CD4-positive, alpha-beta T cell (primary cell): ENCODE measurements around the gene RIPOR3. TPM values are rescaled to one million over a fixed set of nuclear protein-coding genes. Genes with fewer than 3 reads are reported as not detected.
A peak's percentile ranks its signal among the peaks of the same experiment; 100 is the strongest.

Source experiments
- ATAC-seq: fragments of 200-7000 bp; cut with Tn5 transposase; one replicate; pipeline ENCODE4 v1.10.0; 2022; ENCODE audit warnings: mild to moderate bottlenecking; ENCODE audit not compliant: poor library complexity
- CTCF ChIA-PET: fragments of 350-600 bp; sonication (Branson Sonifier 250); formaldehyde crosslinking; loops from one replicate; lab custom pipeline; 2021; ENCODE audit warnings: antibody characterized with exemption, inconsistent platforms; lab: Charles Lee
- POLR2A ChIA-PET: fragments of 350-600 bp; sonication (Branson Sonifier 250); formaldehyde crosslinking; loops from one replicate; lab custom pipeline; 2021; ENCODE audit warnings: antibody characterized with exemption, inconsistent platforms; lab: Charles Lee
- DNase-seq, 14 experiments: peaks; one replicate each; pipeline ENCODE4 v3.0.0-alpha.2; 2013 to 2020; ENCODE audit warnings: mixed read lengths in 2 of 14
- H3K27ac ChIP-seq, 2 donors: one replicate each; pipeline versions ENCODE4 v1.5.1 to v1.7.0; 2013; ENCODE audit warnings: low read length in 2 of 2, low read depth in 1 of 2, mild to moderate bottlenecking in 1 of 2
- H3K27me3 ChIP-seq, 2 experiments: 1 replicate in 1 of 2; 2 replicates in 1 of 2; pipeline versions ENCODE4 v1.6.1 to v1.7.0; 2013; ENCODE audit warnings: low read length in 2 of 2, control low read depth in 1 of 2, mild to moderate bottlenecking in 1 of 2, moderate library complexity in 1 of 2; ENCODE audit not compliant: insufficient read depth in 2 of 2, control insufficient read depth in 1 of 2
- H3K36me3 ChIP-seq: one replicate; pipeline ENCODE4 v1.6.1; 2013; ENCODE audit warnings: low read length, control low read depth; ENCODE audit not compliant: insufficient read depth
- H3K4me1 ChIP-seq: one replicate; pipeline ENCODE4 v1.6.1; 2013; ENCODE audit warnings: low read length, control low read depth; ENCODE audit not compliant: insufficient read depth
- H3K4me3 ChIP-seq: one replicate; pipeline ENCODE4 v1.5.1; 2013; ENCODE audit warnings: mild to moderate bottlenecking, low read length, moderate library complexity
- H3K9me3 ChIP-seq, 2 experiments: 1 replicate in 1 of 2; 2 replicates in 1 of 2; pipeline versions ENCODE4 v1.6.1 to v1.7.0; 2013; ENCODE audit warnings: low read length in 2 of 2, mild to moderate bottlenecking in 2 of 2, control low read depth in 1 of 2, moderate library complexity in 1 of 2; ENCODE audit not compliant: control insufficient read depth in 1 of 2, insufficient read depth in 1 of 2
- H3K27ac Mint-ChIP-seq: one replicate; pipeline ENCODE4 v1.8.0; 2020; ENCODE audit warnings: mixed read lengths
- H3K27me3 Mint-ChIP-seq: one replicate; pipeline ENCODE4 v1.8.0; 2021; ENCODE audit warnings: mixed read lengths
- H3K36me3 Mint-ChIP-seq: one replicate; pipeline ENCODE4 v1.8.0; 2021; ENCODE audit warnings: low read depth, mixed read lengths
- H3K4me1 Mint-ChIP-seq: one replicate; pipeline ENCODE4 v1.8.0; 2021; ENCODE audit warnings: low read depth, mixed read lengths
- H3K4me3 Mint-ChIP-seq: one replicate; pipeline ENCODE4 v1.8.0; 2020; ENCODE audit warnings: mild to moderate bottlenecking, mixed read lengths
- H3K9me3 Mint-ChIP-seq: one replicate; pipeline ENCODE4 v1.8.0; 2020; ENCODE audit warnings: mixed read lengths
- intact Hi-C, 2 experiments: fragments of 100-400 bp; cut with DNase I in 1 of 2; cut with micrococcal nuclease in 1 of 2; formaldehyde crosslinking; loops; one replicate each; pipeline versions ENCODE4 v1.15.1 to v1.9.0; 2023 to 2025; cut with DNase I, micrococcal nuclease
- total RNA-seq, 174 experiments: library from RNA in 2 of 174; stranded (reverse) in 2 of 174; gene quantifications; one replicate each; pipeline ENCODE4 v1.2.3 and lab custom pipeline; 2021 to 2026
- TF ChIP-seq, protein P1 (sequence below): fragments of 200-600 bp; IDR thresholded peaks from one replicate; pipeline ENCODE4 v1.8.0; 2022; ENCODE audit warnings: antibody characterized with exemption, mild to moderate bottlenecking

RIPOR3 gene
- total RNA-seq, 2 experiments from 2014 or later, result not detected

DNA sequence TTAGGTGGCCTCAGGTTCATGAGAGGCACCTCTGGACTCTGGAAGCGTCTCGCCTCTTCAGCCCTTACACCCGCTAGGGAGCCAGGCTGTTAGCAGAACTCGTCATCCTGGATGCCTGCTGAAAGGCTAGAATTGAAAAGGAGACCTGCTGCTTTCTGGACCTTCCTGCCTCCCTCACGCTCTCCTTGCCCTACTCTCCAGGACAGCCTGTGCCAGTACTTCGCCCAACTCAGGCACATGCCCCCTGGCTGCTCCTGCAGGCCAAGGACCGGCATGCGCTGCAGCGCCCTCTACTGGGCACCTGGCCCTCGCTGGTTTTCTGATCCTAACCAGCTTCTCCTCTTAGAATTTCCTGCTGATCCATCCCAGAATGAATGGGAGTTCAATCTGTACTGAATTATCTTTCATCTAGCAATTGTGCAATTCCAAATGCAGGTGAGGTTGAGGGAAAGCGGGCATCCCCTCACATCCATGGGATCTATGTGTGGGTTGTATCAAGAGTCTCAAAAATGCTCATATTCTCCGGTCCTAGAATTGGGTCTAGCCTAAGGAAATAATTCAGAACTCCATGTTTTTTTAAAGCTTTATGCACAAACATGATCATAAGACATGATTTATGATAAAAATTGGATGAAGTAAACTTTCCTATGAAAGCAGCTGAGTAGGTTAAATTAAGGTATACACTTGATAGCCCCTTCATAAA lies 103.2 kb downstream of the RIPOR3 start:
- ChIA-PET CTCF (interaction anchor here (0.5 to 1.7 kb wide), 23 partner anchors 11 to 499 kb away, joined by 3 to 11 read pairs (median 3); partner anchors contain the start of gene PTPN1), POLR2A (interaction anchor here (0.7 to 1.6 kb wide), 2 partner anchors 104 to 119 kb away, joined by 3 read pairs; no protein-coding TSS in a partner anchor)
- H3K27me3 Mint-ChIP-seq, result no peaks in the 10 kb centered on the region
- no peaks in the 10 kb centered on the region for H3K9me3 ChIP-seq
- H3K27me3 ChIP-seq, result no peaks in the 10 kb centered on the region
- no peak overlapping the region for H3K4me3 ChIP-seq
- H3K27ac Mint-ChIP-seq, result peak overlapping the region; percentile 25
- peaks cover 40% of the 10 kb centered on the region for H3K36me3 ChIP-seq
- DNase-seq, result peak; percentile 62 to 83 (median 68)
- H3K9me3 Mint-ChIP-seq, result no peaks in the 10 kb centered on the region
- H3K27ac ChIP-seq, result no peak overlapping the region
- intact Hi-C loops, result no loop called here
- H3K4me1 ChIP-seq, result peaks cover 4% of the 10 kb centered on the region
- H3K4me1 Mint-ChIP-seq, result peaks cover 6% of the 10 kb centered on the region
- peaks cover 47% of the 10 kb centered on the region for H3K36me3 Mint-ChIP-seq
- ATAC-seq, result peak; percentile 79
- TF ChIP-seq, protein P1, sequence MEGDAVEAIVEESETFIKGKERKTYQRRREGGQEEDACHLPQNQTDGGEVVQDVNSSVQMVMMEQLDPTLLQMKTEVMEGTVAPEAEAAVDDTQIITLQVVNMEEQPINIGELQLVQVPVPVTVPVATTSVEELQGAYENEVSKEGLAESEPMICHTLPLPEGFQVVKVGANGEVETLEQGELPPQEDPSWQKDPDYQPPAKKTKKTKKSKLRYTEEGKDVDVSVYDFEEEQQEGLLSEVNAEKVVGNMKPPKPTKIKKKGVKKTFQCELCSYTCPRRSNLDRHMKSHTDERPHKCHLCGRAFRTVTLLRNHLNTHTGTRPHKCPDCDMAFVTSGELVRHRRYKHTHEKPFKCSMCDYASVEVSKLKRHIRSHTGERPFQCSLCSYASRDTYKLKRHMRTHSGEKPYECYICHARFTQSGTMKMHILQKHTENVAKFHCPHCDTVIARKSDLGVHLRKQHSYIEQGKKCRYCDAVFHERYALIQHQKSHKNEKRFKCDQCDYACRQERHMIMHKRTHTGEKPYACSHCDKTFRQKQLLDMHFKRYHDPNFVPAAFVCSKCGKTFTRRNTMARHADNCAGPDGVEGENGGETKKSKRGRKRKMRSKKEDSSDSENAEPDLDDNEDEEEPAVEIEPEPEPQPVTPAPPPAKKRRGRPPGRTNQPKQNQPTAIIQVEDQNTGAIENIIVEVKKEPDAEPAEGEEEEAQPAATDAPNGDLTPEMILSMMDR, result peak; percentile 94
- no peak overlapping the region for H3K4me3 Mint-ChIP-seq

DNA sequence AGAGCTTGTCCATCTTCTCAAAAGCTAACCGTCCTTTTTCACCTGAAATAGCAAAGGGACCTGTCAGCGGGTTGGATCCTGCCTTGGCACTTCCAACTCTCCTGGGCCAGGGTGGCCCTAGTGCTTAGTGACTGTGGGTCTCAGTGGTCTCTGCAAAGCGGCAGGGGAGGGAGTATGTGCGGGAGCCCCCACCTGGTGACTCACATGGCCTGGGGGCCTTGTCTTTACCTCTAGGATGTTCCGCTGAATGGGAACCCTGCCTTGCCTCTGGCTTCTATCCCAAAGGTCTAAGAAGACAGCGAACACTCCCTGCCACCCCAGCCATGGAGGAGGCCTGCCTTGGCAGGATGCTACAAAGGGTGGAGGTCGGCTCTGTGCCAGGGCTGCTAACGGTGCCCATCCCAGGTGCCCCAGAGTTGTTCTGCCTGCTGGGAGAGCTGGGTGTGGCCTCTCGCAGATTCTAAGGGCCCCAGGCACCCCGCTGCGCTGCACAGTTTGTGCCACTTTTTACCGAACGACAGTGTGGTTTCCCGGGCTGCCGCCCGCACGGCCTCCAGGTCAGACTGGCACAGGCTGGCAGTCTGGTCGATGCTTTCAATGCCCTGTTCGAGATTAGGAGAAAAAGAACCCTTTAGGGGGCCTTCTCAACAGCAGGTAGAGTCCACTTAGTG lies 103.9 kb downstream of the RIPOR3 start:
- TF ChIP-seq, protein P1, result no peak
- H3K4me3 Mint-ChIP-seq, result no peak overlapping the region
- H3K4me1 Mint-ChIP-seq, result peaks cover 6% of the 10 kb centered on the region
- H3K27me3 Mint-ChIP-seq, result no peaks in the 10 kb centered on the region
- peaks cover 4% of the 10 kb centered on the region for H3K4me1 ChIP-seq
- no peak overlapping the region for H3K27ac ChIP-seq
- no peak overlapping the region for H3K27ac Mint-ChIP-seq
- no peaks in the 10 kb centered on the region for H3K9me3 ChIP-seq
- H3K27me3 ChIP-seq, result no peaks in the 10 kb centered on the region
- ChIA-PET CTCF (interaction anchor here (0.8 to 1.7 kb wide), 5 partner anchors 12 to 402 kb away, joined by 3 to 7 read pairs (median 4); no protein-coding TSS in a partner anchor), POLR2A (interaction anchor here (1.6 kb wide), 2 partner anchors 104 kb away, joined by 3 read pairs; no protein-coding TSS in a partner anchor)
- DNase-seq (no peak), ATAC-seq (no peak)
- no peaks in the 10 kb centered on the region for H3K9me3 Mint-ChIP-seq
- H3K4me3 ChIP-seq, result no peak overlapping the region
- intact Hi-C loops, result no loop called here
- H3K36me3 Mint-ChIP-seq, result peaks cover 55% of the 10 kb centered on the region
- peaks cover 47% of the 10 kb centered on the region for H3K36me3 ChIP-seq

DNA sequence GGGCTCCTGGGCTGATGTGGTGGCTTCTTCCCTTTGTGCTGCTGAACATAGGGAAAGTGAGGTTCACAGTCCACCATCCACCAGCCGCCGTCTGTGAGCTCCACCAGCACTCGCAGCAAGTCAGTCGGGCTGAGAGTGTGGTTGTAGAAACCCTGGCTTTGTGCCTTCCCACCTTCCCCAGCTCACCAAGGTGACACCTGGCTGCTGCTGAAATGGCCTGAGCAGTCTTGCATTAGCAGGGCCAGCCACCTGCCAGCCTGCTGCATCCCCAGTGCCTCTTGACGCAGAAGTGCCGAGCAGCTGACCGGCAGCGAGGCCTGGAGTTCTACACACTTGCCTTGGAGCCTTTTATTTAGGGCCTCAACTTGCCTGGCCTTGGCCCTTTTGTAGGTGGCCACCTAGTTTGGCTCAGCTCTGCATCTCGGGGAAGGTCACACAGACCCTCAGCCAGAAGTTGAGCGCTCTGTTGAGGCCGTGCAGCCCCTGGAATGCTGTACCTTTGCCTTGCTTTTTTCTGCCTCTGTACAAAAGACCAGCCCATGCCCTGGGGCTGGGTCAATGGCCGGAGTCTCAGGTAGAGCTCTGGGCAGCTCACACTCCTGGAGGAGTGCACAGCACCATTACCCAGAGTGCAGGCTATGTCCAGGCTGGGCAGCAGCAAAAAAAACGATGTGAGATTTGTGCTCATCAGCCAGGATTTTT lies 104.7 kb downstream of the RIPOR3 start:
- H3K27me3 Mint-ChIP-seq, result no peaks in the 10 kb centered on the region
- peaks cover 62% of the 10 kb centered on the region for H3K36me3 Mint-ChIP-seq
- no peak for ATAC-seq

More for the DNA sequence above, 104.7 kb downstream of the RIPOR3 start:
- Histone ChIP-seq H3K4me1 (peaks cover 4% of the 10 kb centered on the region), H3K4me3 (no peak overlapping the region), H3K27me3 (no peaks in the 10 kb centered on the region), H3K36me3 (peaks cover 55% of the 10 kb centered on the region), H3K9me3 (no peaks in the 10 kb centered on the region), H3K27ac (no peak overlapping the region)
- no peak overlapping the region for H3K4me3 Mint-ChIP-seq
- no peak for DNase-seq
- CTCF ChIA-PET, result interaction anchor here (0.8 to 1.7 kb wide), 2 partner anchors 12 to 103 kb away, joined by 4 to 7 read pairs; no protein-coding TSS in a partner anchor
- POLR2A ChIA-PET, result interaction anchor here (1.6 kb wide), 1 partner anchor 103 kb away, joined by 3 read pairs; no protein-coding TSS in a partner anchor
- intact Hi-C loops, result no loop called here
- TF ChIP-seq, protein P1, result no peak
- peaks cover 6% of the 10 kb centered on the region for H3K4me1 Mint-ChIP-seq
- peak overlapping the region; percentile 33 for H3K27ac Mint-ChIP-seq
- H3K9me3 Mint-ChIP-seq, result no peaks in the 10 kb centered on the region
